GM12865 (cell line): ENCODE data around the gene PRMT9.

ENCODE experiments used
- DNase-seq: peaks from one replicate; pipeline ENCODE4 v3.0.0; 2010; ENCODE audit warnings: low read depth
- H3K4me3 ChIP-seq: 2 replicates; pipeline ENCODE4 v1.5.1; 2011; ENCODE audit warnings: mild to moderate bottlenecking, low read depth, low read length, control low read depth
- CTCF ChIP-seq: IDR thresholded peaks from 2 replicates; pipeline ENCODE4 v1.5.1; 2011; ENCODE audit warnings: low read length, control low read depth, low read depth, inconsistent platforms; ENCODE audit not compliant: insufficient read depth; ENCODE audit errors: missing control alignments

Gene PRMT9

GRCh38 chr4:147683717-147684700 is at the start of gene PRMT9:
Gene PRMT9, minus strand, starts transcription at chr4:147684163. Its CDS starts 176 bp downstream, at chr4:147683987.
- no peak for TF ChIP-seq CTCF
- peak; percentile 93 for DNase-seq
- H3K4me3 ChIP-seq: peak within 1 kb of the TSS; percentile 96

- peak; percentile 44 for DNase-seq
- no peak for TF ChIP-seq CTCF
Observed at GRCh38 chr4:147732518-147733235, 48.7 kb upstream of the PRMT9 start.

GRCh38 chr4:147731580-147732517 is 47.9 kb upstream of the PRMT9 start, which contains the start of gene ARHGAP10:
Gene ARHGAP10, plus strand, starts transcription at chr4:147732088. Its CDS starts 214 bp downstream, at chr4:147732302.
- H3K4me3 ChIP-seq: peak within 1 kb of the TSS; percentile 100
- DNase-seq: peak; percentile 82
- no peak for TF ChIP-seq CTCF

More at GRCh38 chr4:147732518-147733235, 48.7 kb upstream of the PRMT9 start:
- peak overlapping the region; percentile 100 for H3K4me3 ChIP-seq

- no peak overlapping the region for H3K4me3 ChIP-seq
- no peak for DNase-seq
- TF ChIP-seq CTCF: no peak
Observed at GRCh38 chr4:147730333-147730732, 46.4 kb upstream of the PRMT9 start.

- TF ChIP-seq CTCF: no peak
- DNase-seq: no peak
- no peak overlapping the region for H3K4me3 ChIP-seq
Observed at GRCh38 chr4:147727476-147728028, 43.6 kb upstream of the PRMT9 start.

- TF ChIP-seq CTCF: no peak
- H3K4me3 ChIP-seq: no peak overlapping the region
- no peak for DNase-seq
Observed at GRCh38 chr4:147725673-147726072, 41.7 kb upstream of the PRMT9 start.
